Ovary (tissue), 9 donors: ENCODE measurements around the gene EPB41L2. TPM values are rescaled to one million over a fixed set of nuclear protein-coding genes. Genes with fewer than 3 reads are reported as not detected.
"Not testable (repeated sequence)": the region's sequence is repeated elsewhere in the genome, so short reads cannot be mapped to it uniquely, and the experiment has no call there.

Experiments
- DNase-seq, 5 donors: peaks; one replicate each; pipeline ENCODE4 v3.0.0-alpha.2; 2019 to 2020
- H3K27ac ChIP-seq, 2 donors: fragments of 200-600 bp; one replicate each; pipeline versions ENCODE4 v1.5.1 to v1.8.0; 2019 to 2022
- H3K27me3 ChIP-seq: fragments of 200-600 bp; one replicate; pipeline ENCODE4 v1.8.0; 2022
- H3K36me3 ChIP-seq: fragments of 200-600 bp; sonication (generic); one replicate; pipeline ENCODE4 v1.5.1; 2019
- H3K4me1 ChIP-seq: one replicate; pipeline ENCODE4 v1.8.1; 2013; ENCODE audit warnings: mild to moderate bottlenecking, moderate library complexity; ENCODE audit not compliant: insufficient read depth
- H3K4me3 ChIP-seq: fragments of 200-600 bp; sonication (generic); one replicate; pipeline ENCODE4 v1.5.1; 2017
- H3K9me3 ChIP-seq, 2 donors: fragments of 200-600 bp in 1 of 2; sonication (generic) in 1 of 2; one replicate each; pipeline versions ENCODE4 v1.5.1 to v1.8.1; 2013 to 2019; ENCODE audit warnings: mild to moderate bottlenecking in 1 of 2, moderate library complexity in 1 of 2
- EP300 ChIP-seq: sonication (generic); formaldehyde crosslinking; IDR thresholded peaks from one replicate; pipeline ENCODE4 v1.6.1; 2017; ENCODE audit warnings: antibody characterized with exemption
- POLR2A ChIP-seq: fragments of 450-650 bp; IDR thresholded peaks from one replicate; pipeline ENCODE4 v1.6.1; 2017; ENCODE audit warnings: antibody characterized with exemption, mild to moderate bottlenecking, moderate library complexity
- WGBS, 3 donors: extraction: QIAGEN DNeasy Blood & Tissue Kit in 1 of 3; methylation state at CpG; one replicate each; pipeline versions ENCODE4 v1.1.5 to v1.1.7; 2013 to 2017; 5-methylcytosine and 5-hydroxymethylcytosine counted together
- intact Hi-C, 4 donors: fragments of 100-400 bp; cut with DNase I; formaldehyde crosslinking; loops; one replicate each; pipeline versions ENCODE4 v1.11.0 to v1.15.1; 2022 to 2023
- polyA plus RNA-seq, 2 donors: library from polyadenylated mRNA; stranded (reverse); fragments of 200-250 nt in 1 of 2; fragments of 350-450 nt in 1 of 2; fragmentation: Illumina TruSeq in 1 of 2; extraction: RNeasy Lipid Tissue Mini Kit (QIAGEN cat#74804) in 1 of 2; gene quantifications; one replicate each; pipeline ENCODE4 v1.2.3, GENCODE V29; 2013 to 2014
- total RNA-seq, 7 donors: library from RNA; depleted of rRNA in 2 of 7; stranded (reverse); fragments of >200 nt in 2 of 7; fragmentation: NEBNext Ultra II Directional in 3 of 7; extraction: Animal tissue kit (Norgen Biotek cat#: 25700) in 3 of 7; gene quantifications; one replicate each; pipeline versions ENCODE4 v1.1.0 to v1.2.4, GENCODE V29; 2016 to 2023
- TF ChIP-seq, protein P1 (sequence below), 3 donors: fragments of 450-650 bp in 2 of 3; fragments of 200-600 bp in 1 of 3; IDR thresholded peaks; one replicate each; pipeline versions ENCODE4 v1.5.1 to v1.8.0; 2016 to 2022; ENCODE audit warnings: antibody characterized with exemption in 3 of 3, mild to moderate bottlenecking in 1 of 3
- donor health status: DM: no; HTN: no; CAD: no; lungs with moderate emphysema.
- donor health status: DM: no; HTN: no; CAD: no.
- donor health status: Bipolar disorder and iron deficiency.
- donor health status: DM: yes; HTN: yes; CAD: no.
- donor health status: DM: no; HTN: no; CAD: no.
- donor health status: DM: yes; HTN: yes; CAD: no.

Gene EPB41L2
- total and polyA plus RNA-seq, 9 donors = 49.8 to 294 (median 204) TPM

DNA sequence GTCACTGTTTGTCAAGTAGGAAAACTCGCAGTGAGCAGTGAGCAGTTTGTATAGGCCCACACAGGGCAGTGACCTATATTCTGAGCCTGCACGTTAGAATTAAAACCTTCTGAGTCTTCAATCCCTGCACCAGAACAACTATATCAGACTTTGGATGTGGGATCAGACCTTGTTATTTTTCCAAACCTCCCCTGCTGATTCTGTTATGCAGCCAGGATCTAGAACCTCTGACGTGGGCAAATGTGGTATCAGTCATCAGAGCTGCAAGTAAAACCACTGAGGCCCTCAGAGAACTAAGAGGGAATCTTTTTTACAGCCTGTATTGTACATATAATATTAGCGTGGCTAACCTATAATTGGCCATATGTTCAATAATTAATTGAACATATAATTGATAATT is 40.3 kb upstream of the EPB41L2 start:
- H3K36me3 ChIP-seq = no peaks in the 10 kb centered on the region
- no peaks in the 10 kb centered on the region for H3K4me1 ChIP-seq
- no peaks in the 10 kb centered on the region for H3K9me3 ChIP-seq
- no peak overlapping the region for H3K27ac ChIP-seq
- 87 to 89% (median 88%) methylated on average over 4 of the region's 4 CpGs for WGBS, 3 donors
- intact Hi-C loops = no loop called here
- H3K27me3 ChIP-seq = no peaks in the 10 kb centered on the region
- H3K4me3 ChIP-seq = no peak overlapping the region
- DNase-seq = no peak
- TF ChIP-seq, protein P1, sequence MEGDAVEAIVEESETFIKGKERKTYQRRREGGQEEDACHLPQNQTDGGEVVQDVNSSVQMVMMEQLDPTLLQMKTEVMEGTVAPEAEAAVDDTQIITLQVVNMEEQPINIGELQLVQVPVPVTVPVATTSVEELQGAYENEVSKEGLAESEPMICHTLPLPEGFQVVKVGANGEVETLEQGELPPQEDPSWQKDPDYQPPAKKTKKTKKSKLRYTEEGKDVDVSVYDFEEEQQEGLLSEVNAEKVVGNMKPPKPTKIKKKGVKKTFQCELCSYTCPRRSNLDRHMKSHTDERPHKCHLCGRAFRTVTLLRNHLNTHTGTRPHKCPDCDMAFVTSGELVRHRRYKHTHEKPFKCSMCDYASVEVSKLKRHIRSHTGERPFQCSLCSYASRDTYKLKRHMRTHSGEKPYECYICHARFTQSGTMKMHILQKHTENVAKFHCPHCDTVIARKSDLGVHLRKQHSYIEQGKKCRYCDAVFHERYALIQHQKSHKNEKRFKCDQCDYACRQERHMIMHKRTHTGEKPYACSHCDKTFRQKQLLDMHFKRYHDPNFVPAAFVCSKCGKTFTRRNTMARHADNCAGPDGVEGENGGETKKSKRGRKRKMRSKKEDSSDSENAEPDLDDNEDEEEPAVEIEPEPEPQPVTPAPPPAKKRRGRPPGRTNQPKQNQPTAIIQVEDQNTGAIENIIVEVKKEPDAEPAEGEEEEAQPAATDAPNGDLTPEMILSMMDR (IDR thresholded peaks at IDR 0.05) = no peak
- no peak for TF ChIP-seq POLR2A

DNA sequence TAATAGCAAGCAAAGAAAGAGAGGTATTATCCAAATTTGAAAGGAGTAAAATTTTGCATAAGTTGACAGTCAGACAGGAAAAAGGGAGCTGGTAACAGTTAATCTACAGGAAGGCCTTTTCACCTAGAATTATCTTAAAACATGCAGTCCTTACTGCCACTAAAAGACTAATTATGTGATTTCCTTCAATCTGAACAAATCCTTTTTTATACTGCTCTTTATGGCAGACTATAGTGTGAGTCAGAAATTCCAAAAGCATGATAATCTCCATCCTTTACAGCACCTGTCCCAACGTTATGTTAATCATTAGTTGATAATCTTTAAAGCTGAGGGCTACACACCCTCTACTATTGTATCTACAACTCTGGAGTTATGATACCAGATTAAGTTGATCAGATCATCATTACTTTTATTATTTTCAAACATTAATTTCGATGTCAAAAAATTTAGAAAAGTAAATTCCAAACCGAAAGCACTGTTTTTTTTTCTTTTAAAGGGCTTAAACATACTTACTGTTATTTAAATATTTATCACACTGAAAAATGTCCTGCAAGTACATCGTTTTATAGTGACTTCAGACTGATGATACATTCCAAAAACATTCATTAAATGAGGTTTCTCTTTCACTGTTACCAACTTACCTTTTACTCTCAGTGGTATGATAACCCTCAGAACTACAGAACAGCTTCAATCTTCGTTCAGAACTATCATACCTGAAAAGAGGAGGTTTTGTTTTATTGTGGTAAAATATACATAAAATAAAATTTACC is 39.1 kb upstream of the EPB41L2 start:
- no peak overlapping the region for H3K4me3 ChIP-seq
- intact Hi-C loops = no loop called here
- no peak overlapping the region for H3K27ac ChIP-seq
- no peaks in the 10 kb centered on the region for H3K36me3 ChIP-seq
- no peaks in the 10 kb centered on the region for H3K9me3 ChIP-seq
- TF ChIP-seq EP300 = no peak
- TF ChIP-seq, protein P1 (IDR thresholded peaks at IDR 0.05) = no peak
- TF ChIP-seq POLR2A = no peak
- no peak for DNase-seq
- WGBS, 3 donors = 46 to 54% (median 47%) methylated on average over 5 of the region's 5 CpGs
- H3K27me3 ChIP-seq = no peaks in the 10 kb centered on the region
- H3K4me1 ChIP-seq = no peaks in the 10 kb centered on the region

DNA sequence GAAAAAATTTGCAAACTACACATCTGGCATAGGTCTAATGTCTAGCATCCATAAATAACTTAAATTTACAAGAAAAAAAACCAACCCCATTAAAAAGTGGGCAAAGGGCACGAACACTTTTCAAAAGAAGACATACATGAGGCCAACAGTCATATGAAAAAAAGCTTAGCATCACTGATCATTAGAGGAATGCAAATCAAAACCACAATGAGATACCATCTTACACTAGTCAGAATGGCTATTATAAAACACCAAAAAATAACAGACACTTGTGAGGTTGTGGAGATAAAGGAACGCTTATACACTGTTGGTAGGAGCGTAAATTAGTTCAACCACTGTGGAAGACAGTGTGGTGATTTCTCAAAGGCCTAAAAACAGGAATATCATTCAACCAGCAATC is 33.7 kb upstream of the EPB41L2 start:
- Histone ChIP-seq H3K36me3 (no peaks in the 10 kb centered on the region), H3K27me3 (no peaks in the 10 kb centered on the region), H3K4me1 (no peaks in the 10 kb centered on the region), H3K9me3 (no peaks in the 10 kb centered on the region), H3K4me3 (no peak overlapping the region), H3K27ac (no peak overlapping the region)
- no peak for TF ChIP-seq EP300
- WGBS, 3 donors = 74 to 81% methylated on average over 3 of the region's 3 CpGs; no CpG with 5 or more reads in 1 of the 3 donors
- intact Hi-C loops = no loop called here
- DNase-seq = no peak

DNA sequence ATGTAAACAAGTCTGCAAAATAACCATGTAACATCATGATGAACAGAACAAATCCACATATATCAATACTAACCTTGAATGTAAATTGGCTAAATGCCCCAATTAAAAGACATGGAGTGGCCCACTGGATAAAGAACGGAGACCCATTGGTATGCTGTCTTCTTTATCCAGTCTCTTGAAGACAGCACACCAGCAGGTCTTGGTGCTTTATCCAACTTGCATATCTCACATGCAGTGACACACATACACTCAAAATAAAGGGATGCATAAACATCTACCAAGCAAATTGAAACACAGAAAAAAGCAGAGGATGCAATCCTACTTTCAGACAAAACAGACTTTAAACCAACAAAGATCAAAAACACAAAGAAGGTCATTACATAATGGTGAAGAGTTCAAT is 30.3 kb upstream of the EPB41L2 start:
- Histone ChIP-seq H3K36me3 (no peaks in the 10 kb centered on the region), H3K4me1 (no peaks in the 10 kb centered on the region), H3K27ac (no peak overlapping the region), H3K4me3 (no peak overlapping the region), H3K9me3 (no peaks in the 10 kb centered on the region), H3K27me3 (no peaks in the 10 kb centered on the region)
- intact Hi-C loops = no loop called here
- TF ChIP-seq EP300 (no peak), POLR2A (no peak)
- TF ChIP-seq, protein P1 (IDR thresholded peaks at IDR 0.05) = no peak
- 91 to 95% (median 93%) methylated on average over 1 of the region's 1 CpG for WGBS, 3 donors
- no peak for DNase-seq

DNA sequence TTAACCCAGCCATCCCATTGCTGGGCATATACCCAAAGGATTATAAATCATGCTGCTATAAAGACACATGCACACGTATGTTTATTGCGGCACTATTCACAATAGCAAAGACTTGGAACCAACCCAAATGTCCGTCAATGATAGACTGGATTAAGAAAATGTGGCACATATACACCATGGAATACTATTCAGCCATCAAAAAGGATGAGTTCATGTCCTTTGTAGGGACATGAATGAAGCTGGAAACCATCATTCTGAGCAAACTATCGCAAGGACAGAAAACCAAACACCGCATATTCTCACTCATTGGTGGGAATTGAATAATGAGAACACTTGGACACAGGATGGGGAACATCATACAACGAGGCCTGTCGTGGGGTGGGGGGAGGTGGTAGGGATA is 28.9 kb upstream of the EPB41L2 start:
- DNase-seq = not testable (repeated sequence)
- 91 to 97% (median 93%) methylated on average over 6 to 7 of the region's 7 CpGs for WGBS, 3 donors

DNA sequence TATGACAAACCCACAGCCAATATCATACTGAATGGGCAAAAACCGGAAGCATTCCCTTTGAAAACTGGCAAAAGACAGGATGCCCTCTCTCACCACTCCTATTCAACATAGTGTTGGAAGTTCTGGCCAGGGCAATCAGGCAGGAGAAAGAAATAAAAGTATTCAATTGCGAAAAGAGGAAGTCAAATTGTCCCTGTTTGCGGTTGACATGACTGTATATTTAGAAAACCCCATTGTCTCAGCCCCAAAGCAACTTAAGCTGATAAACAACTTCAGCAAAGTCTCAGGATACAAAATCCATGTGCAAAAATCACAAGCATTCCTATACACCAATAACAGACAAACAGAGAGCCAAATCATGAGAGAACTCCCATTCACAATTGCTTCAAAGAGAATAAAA is 27.3 kb upstream of the EPB41L2 start:
- intact Hi-C loops, H3K27me3 ChIP-seq, H3K36me3 ChIP-seq, DNase-seq, H3K9me3 ChIP-seq, H3K4me1 ChIP-seq, H3K4me3 ChIP-seq, H3K27ac ChIP-seq: not testable (repeated sequence)
- 88 to 96% (median 92%) methylated on average over 3 of the region's 3 CpGs for WGBS, 3 donors

More for the DNA sequence above, 28.9 kb upstream of the EPB41L2 start:
- H3K27me3 ChIP-seq, H3K36me3 ChIP-seq, H3K9me3 ChIP-seq, H3K4me1 ChIP-seq, intact Hi-C loops, H3K27ac ChIP-seq, H3K4me3 ChIP-seq: not testable (repeated sequence)
